Right kidney (tissue), 1 donor: Measurements from ENCODE around the gene HIVEP3.

Experiments
- DNase-seq: peaks from one replicate; pipeline ENCODE4 v3.0.0-alpha.2; 2016

HIVEP3 gene

GRCh38 chr1:41784531-41785274 is 134.0 kb downstream of the HIVEP3 start:
- DNase-seq: no peak

- DNase-seq: peak; percentile 25
Measured at GRCh38 chr1:41783189-41783639, 135.5 kb downstream of the HIVEP3 start.

- no peak for DNase-seq
Measured at GRCh38 chr1:41780916-41781315, 137.8 kb downstream of the HIVEP3 start.

GRCh38 chr1:41780322-41780721 is 138.4 kb downstream of the HIVEP3 start:
- DNase-seq: no peak

DNA sequence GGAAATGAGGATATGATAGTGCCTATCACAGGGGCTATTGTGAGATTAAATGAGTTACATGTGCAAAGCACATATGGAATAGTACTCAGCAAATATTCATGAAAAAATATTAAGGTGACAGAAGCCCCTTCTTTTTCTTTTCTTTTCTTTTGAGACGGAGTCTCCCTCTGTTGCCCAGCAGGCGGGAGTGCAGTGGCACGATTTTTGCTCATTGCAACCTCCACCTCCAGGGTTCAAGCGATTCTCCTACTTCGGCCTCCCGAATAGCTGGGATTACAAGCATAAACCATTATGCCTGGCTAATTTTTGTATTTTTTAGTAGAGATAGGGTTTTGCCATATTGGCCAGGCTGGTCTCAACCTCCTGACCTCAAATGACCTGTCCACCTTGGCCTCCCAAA is 139.4 kb downstream of the HIVEP3 start:
- DNase-seq: no peak

GRCh38 chr1:41777695-41778094 is 141.0 kb downstream of the HIVEP3 start:
- DNase-seq: no peak

GRCh38 chr1:41776891-41777441 is 141.8 kb downstream of the HIVEP3 start:
- no peak for DNase-seq

DNA sequence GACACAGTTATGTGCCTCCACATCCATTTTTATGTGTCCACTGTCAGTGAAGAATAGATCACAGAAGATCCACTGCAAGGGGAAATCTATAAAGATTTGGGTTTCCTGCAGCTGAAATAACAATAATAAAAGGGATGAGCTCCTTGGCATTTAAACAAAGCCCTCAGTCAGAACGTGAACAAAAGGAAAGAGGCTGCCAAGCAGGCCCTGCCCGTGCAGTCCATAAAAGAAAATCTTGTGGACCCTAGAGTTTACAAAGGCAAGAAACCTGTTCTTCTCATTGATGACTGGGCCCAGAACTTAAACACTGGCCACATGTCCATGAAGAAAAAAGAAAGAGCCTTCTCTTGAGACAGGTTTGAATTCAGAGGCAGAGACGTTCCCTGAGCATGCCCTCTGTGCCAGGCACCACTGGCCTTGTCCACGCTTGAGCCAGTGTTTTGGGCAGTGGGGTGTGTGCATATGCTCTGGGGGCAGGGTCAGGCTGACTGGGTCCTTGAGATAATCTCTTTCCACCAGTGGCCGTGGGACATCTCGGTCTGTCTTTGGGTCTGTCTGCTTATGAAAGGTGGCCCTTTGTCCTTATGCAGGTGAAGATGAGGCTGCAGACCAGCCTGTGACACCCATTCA is 142.7 kb downstream of the HIVEP3 start:
- no peak for DNase-seq

- no peak for DNase-seq
Measured at GRCh38 chr1:41774471-41774990, 144.2 kb downstream of the HIVEP3 start.

DNA sequence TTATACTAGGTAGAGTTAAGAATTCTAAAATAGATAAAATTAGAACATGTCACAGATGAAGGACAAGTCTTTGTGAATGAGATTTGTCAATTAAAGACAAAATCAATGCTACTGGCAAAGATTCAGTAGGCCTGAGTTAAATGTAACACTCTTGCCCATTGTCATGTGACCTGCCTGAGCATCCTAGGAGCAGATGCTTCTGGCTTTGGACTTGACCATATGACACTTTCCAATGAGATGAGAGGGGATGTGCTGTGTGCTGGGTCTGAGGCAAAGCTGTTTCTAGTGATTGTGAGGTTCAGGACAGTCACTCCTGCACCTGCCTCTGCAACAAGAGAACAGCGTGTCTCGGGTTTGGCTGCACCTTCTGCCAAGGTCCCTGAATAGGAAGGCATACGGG is 144.9 kb downstream of the HIVEP3 start:
- DNase-seq: no peak

DNA sequence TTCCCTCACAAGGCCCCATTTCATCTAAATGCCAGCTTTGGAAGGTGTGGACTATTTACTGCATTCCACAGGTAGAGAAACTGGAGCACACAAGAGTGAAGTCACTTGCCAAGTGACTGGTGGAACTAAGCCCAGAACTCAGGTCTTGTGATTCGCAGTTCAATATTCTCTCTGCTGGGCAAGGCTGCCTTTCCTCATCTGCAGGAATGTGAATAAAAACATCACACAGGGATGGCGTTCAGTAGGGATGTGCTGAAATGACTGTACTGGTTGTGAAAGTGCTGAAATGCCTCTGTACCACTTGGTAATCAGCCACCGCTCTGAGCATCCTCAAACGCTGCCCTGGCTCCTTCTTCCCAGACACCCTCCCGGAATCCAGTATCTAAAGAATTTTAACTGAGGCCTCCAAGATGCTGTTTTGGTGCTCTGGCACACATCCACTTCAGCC is 145.6 kb downstream of the HIVEP3 start:
- DNase-seq: no peak

DNA sequence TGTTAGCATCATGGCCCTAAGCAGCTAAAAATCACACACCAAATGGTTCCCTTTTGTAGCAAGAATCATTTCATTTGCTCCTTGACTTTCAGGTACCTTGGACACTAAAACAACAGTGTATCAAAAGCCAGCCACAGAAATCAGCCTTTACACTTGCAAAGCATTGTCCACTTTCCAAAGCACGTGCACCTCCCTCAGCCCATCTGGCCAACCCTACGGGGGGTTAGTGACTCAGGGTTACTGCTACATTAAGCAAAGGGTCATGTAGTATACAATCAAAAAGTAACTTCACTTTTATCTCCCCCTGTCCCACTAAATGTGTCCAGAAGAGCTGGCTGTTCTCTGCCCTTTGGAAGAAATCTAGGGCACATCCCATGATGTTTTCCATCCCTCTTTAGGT is 149.7 kb downstream of the HIVEP3 start:
- DNase-seq: no peak

DNA sequence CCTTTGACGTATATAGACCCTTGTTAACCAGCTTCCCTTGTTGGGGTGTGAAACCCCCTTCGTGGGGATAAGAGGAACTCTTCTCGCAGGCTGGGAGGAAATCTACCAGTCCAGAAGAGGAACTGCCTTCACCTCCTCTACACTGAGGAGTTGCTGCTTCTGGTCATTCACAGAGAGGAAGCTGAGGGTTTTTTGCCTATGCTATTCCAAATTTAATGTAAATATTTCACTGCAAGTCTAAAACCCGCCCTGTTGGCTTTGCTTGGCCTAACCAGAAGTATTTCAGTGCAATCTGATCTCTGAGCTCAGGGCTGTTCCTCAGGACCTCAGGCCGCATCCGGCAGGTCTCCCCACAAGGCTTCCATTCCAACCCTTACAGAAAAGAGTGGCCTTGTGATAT is 150.1 kb downstream of the HIVEP3 start:
- no peak for DNase-seq

GRCh38 chr1:41767534-41768525 is 150.9 kb downstream of the HIVEP3 start:
- DNase-seq: no peak

DNA sequence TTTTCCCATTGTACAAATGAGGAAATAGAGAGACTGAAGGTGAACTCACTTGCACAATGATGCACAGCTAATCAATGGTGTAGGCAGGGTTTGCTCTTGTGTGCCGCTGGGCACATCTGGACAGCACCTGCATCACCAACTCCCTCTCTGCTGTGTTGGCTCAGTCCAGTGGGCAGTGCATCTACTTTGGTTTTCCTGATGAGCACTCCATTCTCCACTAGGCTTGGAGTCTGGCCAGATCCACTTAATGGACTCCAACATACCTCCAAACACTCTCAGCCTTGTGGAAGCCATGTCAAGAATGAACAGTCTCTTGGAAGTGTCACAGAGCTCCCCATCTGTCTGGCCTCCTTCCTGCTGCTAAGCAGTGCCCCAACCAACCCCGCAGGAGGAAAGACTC is 152.2 kb downstream of the HIVEP3 start:
- no peak for DNase-seq

GRCh38 chr1:41766041-41766440 is 152.7 kb downstream of the HIVEP3 start:
- DNase-seq: no peak

DNA sequence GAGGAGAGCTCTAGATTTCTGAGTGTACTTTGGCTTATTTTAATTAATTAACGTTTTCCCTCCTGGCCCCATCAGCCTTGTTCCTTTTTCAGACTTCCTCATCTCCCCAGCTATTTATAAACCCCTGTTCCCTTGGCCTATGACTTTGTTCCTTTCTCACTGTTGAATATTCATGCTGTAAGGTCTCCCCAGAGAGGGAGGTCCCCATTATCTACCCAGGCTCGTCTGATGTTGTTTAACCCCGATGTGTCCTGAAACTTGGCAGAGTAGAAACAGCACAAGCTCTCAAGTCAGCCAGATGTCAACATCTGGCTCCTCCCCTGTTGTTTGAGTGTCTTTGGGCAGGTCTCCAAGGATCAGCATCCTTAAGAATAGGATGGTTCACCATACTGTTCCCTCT is 153.6 kb downstream of the HIVEP3 start:
- DNase-seq: no peak

- no peak for DNase-seq
Measured at GRCh38 chr1:41764656-41765055, 154.1 kb downstream of the HIVEP3 start.

DNA sequence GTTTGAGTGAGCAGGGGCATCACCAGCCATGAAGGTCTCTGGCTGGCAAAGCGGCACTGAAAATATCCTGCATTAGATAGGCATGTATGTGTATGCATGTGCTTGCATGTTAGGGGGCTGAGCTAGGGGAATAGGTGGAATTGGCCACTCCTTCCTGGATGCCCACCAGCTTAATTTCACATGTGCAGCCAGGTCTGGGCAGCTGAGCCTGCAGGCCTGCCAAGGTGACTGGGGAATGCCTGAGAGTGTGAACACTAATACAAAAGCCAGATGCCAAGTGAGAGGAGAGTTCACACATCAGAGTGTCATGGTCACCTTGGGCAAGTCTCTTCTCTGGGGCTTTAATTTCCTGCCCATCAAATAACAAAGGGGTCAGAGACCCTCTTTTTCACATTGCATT is 155.9 kb downstream of the HIVEP3 start:
- DNase-seq: no peak

DNA sequence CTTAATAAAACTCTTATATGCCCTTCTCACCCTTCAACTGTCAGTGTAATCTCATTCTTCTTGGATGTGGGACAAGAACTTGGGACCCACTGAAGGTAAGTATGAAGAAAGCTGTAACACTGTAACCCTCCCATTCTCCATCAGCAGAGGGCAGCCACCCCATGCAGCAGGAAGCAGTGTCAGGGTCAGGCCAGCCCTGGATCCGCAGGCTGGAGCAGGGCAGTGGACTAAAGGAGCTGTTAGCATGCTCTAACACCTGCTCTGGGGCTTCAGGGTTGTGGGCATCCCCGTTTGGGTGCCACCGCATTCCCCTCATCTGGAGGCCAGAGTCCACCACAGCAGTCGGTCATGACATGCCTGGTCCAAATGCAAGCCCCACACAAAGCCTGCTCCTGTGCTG is 156.5 kb downstream of the HIVEP3 start:
- DNase-seq: no peak

DNA sequence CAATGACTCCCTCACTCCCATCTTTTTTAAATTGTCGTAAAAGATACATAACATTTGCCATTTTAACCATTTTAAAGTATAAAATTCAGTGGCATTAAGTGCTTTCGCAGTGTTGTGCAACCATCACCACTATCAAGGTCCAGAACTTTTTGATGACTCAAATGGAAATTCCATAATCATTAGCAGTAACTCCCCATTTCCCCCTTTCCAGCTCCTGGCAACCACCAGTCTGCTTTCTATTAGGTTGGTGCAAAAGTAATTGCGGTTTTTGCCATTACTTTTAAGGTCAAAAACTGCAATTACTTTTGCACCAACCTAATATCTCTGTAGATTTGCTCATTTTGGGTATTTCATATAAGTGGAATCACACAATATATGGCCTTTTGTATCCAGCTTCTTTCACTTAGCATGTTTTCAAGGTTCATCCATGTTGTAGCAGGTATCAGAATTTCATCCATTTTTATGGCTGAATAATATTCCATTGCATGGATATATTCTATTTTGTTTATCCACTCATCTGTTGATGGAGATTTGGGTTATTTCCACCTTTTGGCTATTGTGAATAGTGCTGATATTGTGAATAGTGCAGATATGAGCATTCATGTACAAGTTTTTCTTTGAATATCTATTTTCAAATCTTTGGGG is 159.7 kb downstream of the HIVEP3 start:
- DNase-seq: no peak

DNA sequence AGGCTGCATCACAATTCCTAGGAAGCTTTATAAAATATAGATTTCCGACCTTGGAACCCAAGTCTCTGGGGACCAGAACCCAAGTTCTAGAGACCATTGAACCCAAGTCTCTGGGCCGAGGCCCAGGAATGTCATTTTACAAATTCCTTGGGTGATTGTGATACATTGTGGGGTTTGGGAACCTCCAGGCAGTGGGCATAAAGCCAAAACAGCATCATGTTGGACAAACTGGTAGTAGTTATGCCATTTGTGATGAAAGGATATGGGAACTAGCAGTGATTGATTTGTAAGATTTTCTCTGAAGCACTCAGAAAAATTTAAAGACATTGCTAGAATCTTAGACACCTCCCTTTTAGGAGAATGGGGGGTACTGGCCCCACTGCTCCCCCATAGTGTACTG is 160.2 kb downstream of the HIVEP3 start:
- no peak for DNase-seq
